Neuron (in vitro differentiated cells): ENCODE data around the gene PEBP1.
A peak's percentile ranks its signal among the peaks of the same experiment; 100 is the strongest.

Experiments used
- H2AFZ ChIP-seq: one replicate; pipeline ENCODE4 v1.6.1; 2013; ENCODE audit warnings: low read depth, mild to moderate bottlenecking, inconsistent platforms, low read length, moderate library complexity
- H3K27me3 ChIP-seq: one replicate; pipeline ENCODE4 v1.6.1; 2013; ENCODE audit warnings: low read length; ENCODE audit not compliant: insufficient read depth
- H3K36me3 ChIP-seq: one replicate; pipeline ENCODE4 v1.6.1; 2013; ENCODE audit warnings: low read length; ENCODE audit not compliant: insufficient read depth
- H3K4me1 ChIP-seq: one replicate; pipeline ENCODE4 v1.6.1; 2013; ENCODE audit warnings: low read length; ENCODE audit not compliant: insufficient read depth
- H3K4me3 ChIP-seq: 2 replicates; pipeline ENCODE4 v1.5.1; 2013; ENCODE audit warnings: mild to moderate bottlenecking, low read length, moderate library complexity
- H3K9me3 ChIP-seq: one replicate; pipeline ENCODE4 v1.6.1; 2013; ENCODE audit warnings: low read length

The PEBP1 gene

GRCh38 chr12:118135788-118136558 lies at the start of gene PEBP1:
PEBP1 (plus strand) TSS chr12:118136124; CDS start chr12:118136210, 86 bp downstream.
- Histone ChIP-seq H3K4me3 (peak within 1 kb of the TSS; percentile 86), H2AFZ (peak within 1 kb of the TSS; percentile 90), H3K4me1 (peaks cover 7% of the 10 kb centered on the region), H3K36me3 (peaks cover 32% of the 10 kb centered on the region), H3K27me3 (no peaks in the 10 kb centered on the region), H3K9me3 (no peaks in the 10 kb centered on the region)

- Histone ChIP-seq H3K4me1 (no peaks in the 10 kb centered on the region), H3K27me3 (no peaks in the 10 kb centered on the region), H2AFZ (no peak overlapping the region), H3K9me3 (no peaks in the 10 kb centered on the region), H3K4me3 (no peak overlapping the region), H3K36me3 (no peaks in the 10 kb centered on the region)
Measured at GRCh38 chr12:118089782-118090181, 46.1 kb upstream of the PEBP1 start.

- H2AFZ ChIP-seq: no peak overlapping the region
- no peak overlapping the region for H3K4me3 ChIP-seq
Measured at GRCh38 chr12:118094039-118094438, 41.9 kb upstream of the PEBP1 start.

DNA sequence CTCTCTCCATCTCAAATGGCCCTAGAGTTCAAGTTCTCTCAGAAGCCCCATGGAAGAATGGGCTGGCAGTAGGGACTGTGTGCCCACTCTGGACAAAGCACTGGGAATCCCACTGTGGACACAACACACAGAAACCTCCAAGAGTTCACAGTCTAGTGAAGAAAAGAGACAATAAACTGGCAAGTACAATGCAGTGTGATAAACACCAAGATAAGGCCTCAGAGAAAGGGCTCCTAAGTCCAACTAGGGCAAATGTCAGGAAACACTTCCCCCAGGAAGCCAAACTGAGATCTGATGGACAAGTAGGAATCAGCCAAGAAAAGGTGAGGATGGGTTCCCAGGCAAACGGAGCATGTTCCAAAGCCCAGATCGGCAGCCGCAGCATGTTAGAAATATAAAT lies 37.5 kb upstream of the PEBP1 start:
- Histone ChIP-seq H3K4me3 (no peak overlapping the region), H3K27me3 (no peaks in the 10 kb centered on the region), H3K4me1 (peaks cover 4% of the 10 kb centered on the region), H2AFZ (no peak overlapping the region), H3K36me3 (no peaks in the 10 kb centered on the region), H3K9me3 (no peaks in the 10 kb centered on the region)

More at GRCh38 chr12:118094039-118094438, 41.9 kb upstream of the PEBP1 start:
- Histone ChIP-seq H3K9me3 (no peaks in the 10 kb centered on the region), H3K36me3 (no peaks in the 10 kb centered on the region), H3K4me1 (no peaks in the 10 kb centered on the region), H3K27me3 (no peaks in the 10 kb centered on the region)

DNA sequence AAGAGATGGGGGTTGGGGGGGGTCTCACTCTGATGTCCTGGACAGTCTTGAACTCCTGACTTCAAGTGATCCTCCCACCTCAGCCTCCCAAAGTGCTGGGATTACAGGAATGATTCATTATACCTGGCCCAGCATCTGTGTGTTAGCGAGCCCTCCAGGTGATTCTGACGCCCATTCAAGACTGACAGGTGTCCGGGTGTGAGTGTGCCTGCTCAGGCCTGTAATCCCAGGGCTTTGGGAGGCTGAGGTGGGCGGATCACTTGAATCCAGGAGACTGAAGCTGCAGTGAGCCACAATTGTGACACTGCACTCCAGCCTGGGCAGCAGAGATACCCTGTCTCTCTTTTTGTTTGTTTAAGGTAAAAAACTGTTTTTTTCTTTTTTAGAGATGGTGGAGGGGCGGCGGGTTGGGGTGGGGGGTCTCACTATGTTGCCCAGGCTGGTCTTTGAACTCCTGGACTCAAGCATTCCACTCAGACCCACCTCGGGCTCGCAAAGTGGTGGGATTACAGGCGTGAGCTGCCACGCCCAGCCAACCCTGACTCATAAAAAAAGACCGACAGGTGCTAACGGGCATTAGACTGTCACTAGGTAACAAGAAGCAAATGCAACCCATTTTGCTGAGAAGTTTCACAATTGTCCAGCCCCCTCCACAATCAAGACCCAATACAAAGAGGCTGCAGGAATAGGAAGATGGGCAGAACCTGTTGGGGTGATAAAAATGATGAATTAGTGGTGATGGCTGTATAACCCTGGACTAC lies 36.8 kb upstream of the PEBP1 start:
- Histone ChIP-seq H3K36me3 (no peaks in the 10 kb centered on the region), H3K9me3 (no peaks in the 10 kb centered on the region), H3K27me3 (no peaks in the 10 kb centered on the region)

GRCh38 chr12:118101051-118101450 lies 34.9 kb upstream of the PEBP1 start:
- Histone ChIP-seq H3K4me3 (no peak overlapping the region), H3K4me1 (peaks cover 4% of the 10 kb centered on the region)

More for the DNA sequence above, 36.8 kb upstream of the PEBP1 start:
- Histone ChIP-seq H2AFZ (no peak overlapping the region), H3K4me1 (peaks cover 4% of the 10 kb centered on the region), H3K4me3 (no peak overlapping the region)

GRCh38 chr12:118102070-118102469 lies 33.9 kb upstream of the PEBP1 start:
- peaks cover 4% of the 10 kb centered on the region for H3K4me1 ChIP-seq
- no peak overlapping the region for H2AFZ ChIP-seq
- no peaks in the 10 kb centered on the region for H3K27me3 ChIP-seq
- H3K9me3 ChIP-seq: no peaks in the 10 kb centered on the region
- H3K36me3 ChIP-seq: no peaks in the 10 kb centered on the region
- no peak overlapping the region for H3K4me3 ChIP-seq

More at GRCh38 chr12:118101051-118101450, 34.9 kb upstream of the PEBP1 start:
- no peak overlapping the region for H2AFZ ChIP-seq
- no peaks in the 10 kb centered on the region for H3K9me3 ChIP-seq
- no peaks in the 10 kb centered on the region for H3K27me3 ChIP-seq
- H3K36me3 ChIP-seq: no peaks in the 10 kb centered on the region

- Histone ChIP-seq H3K36me3 (no peaks in the 10 kb centered on the region), H2AFZ (no peak overlapping the region), H3K4me3 (peak overlapping the region; percentile 73), H3K27me3 (no peaks in the 10 kb centered on the region), H3K4me1 (peaks cover 4% of the 10 kb centered on the region), H3K9me3 (no peaks in the 10 kb centered on the region)
Measured at GRCh38 chr12:118102609-118103008, 33.3 kb upstream of the PEBP1 start.

- H3K4me3 ChIP-seq: peak overlapping the region; percentile 73
- H2AFZ ChIP-seq: peak overlapping the region; percentile 97
- H3K27me3 ChIP-seq: no peaks in the 10 kb centered on the region
- H3K9me3 ChIP-seq: no peaks in the 10 kb centered on the region
- H3K36me3 ChIP-seq: no peaks in the 10 kb centered on the region
- H3K4me1 ChIP-seq: peaks cover 4% of the 10 kb centered on the region
Measured at GRCh38 chr12:118103201-118103600, 32.7 kb upstream of the PEBP1 start.

GRCh38 chr12:118103601-118104382 lies 32.1 kb upstream of the PEBP1 start, which contains the start of gene VSIG10:
VSIG10 (minus strand) TSS chr12:118104011; CDS start chr12:118103671, 340 bp downstream.
- Histone ChIP-seq H2AFZ (peak within 1 kb of the TSS; percentile 97), H3K27me3 (no peaks in the 10 kb centered on the region), H3K4me1 (peaks cover 4% of the 10 kb centered on the region), H3K9me3 (no peaks in the 10 kb centered on the region), H3K4me3 (peak within 1 kb of the TSS; percentile 73), H3K36me3 (no peaks in the 10 kb centered on the region)

GRCh38 chr12:118107011-118107410 lies 28.9 kb upstream of the PEBP1 start:
- H2AFZ ChIP-seq: no peak overlapping the region
- no peaks in the 10 kb centered on the region for H3K9me3 ChIP-seq
- peaks cover 4% of the 10 kb centered on the region for H3K4me1 ChIP-seq
- H3K4me3 ChIP-seq: no peak overlapping the region
- no peaks in the 10 kb centered on the region for H3K27me3 ChIP-seq
- no peaks in the 10 kb centered on the region for H3K36me3 ChIP-seq

DNA sequence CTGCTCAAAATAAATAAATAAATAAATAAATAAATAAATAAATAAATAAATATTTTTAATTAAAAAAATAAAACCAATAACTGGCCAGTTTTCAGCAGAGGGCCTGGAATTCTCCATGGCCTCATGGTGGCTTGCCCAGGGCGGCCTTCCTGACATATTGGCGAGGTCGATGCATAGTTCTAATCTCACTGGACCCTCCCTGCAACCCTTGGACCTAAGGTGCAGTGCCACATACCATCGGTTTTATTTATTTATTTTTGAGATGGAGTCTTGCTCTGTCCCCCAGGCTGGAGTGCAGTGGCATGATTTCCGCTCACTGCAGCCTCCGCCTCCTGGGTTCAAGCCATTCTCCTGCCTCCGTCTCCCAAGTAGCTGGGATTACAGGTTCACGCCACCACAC lies 28.2 kb upstream of the PEBP1 start:
- Histone ChIP-seq H3K4me3 (no peak overlapping the region), H3K4me1 (peaks cover 2% of the 10 kb centered on the region), H2AFZ (no peak overlapping the region), H3K36me3 (no peaks in the 10 kb centered on the region), H3K27me3 (no peaks in the 10 kb centered on the region), H3K9me3 (no peaks in the 10 kb centered on the region)

GRCh38 chr12:118109088-118109487 lies 26.8 kb upstream of the PEBP1 start:
- Histone ChIP-seq H3K27me3 (no peaks in the 10 kb centered on the region), H3K36me3 (no peaks in the 10 kb centered on the region), H3K4me1 (no peaks in the 10 kb centered on the region), H2AFZ (no peak overlapping the region), H3K4me3 (no peak overlapping the region), H3K9me3 (no peaks in the 10 kb centered on the region)
